ENCODE measurements around the gene NANOS3.

NANOS3 gene

DNA sequence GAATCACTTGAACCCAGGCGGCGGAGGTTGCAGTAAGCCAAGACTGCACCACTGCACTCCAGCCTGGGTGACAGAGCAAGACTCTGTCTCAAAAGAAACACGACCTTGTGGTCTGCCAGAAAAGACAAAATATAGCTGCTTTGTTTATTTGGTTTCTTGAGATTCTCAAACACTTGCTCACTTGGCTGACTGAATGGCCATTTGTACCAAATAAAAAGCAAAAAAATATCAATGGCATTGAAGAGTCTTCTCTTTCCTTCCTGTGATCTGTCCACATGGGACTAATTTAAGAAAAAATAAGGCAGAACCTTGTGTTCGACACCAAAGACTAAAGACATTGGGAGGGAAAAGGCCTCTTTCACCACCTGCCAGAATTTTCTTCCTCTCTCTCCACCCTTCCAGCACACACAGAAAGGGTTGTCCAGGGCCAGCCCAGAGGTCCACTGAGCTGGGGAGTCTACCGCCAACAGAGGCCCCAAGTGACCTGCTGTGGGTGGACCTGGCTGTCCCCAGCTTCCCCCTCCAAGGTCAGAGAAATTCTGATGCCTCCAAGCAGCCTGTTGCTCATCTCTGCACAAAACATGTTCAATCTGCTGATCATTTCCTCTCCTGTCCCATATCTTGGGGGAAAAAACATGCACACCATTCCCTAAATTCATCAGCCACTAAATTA is 23.1 kb downstream of the NANOS3 start:
- Histone ChIP-seq H3K4me2 (ENCODE audit: low read length) (no peak overlapping the region), H3K4me1 (ENCODE audit: insufficient read depth, low read length, severe bottlenecking) (no peaks in the 10 kb centered on the region), H3K9me3 (ENCODE audit: low read length) (no peaks in the 10 kb centered on the region), H3K4me3 (ENCODE audit: low read depth, low read length, poor library complexity, severe bottlenecking) (no peak overlapping the region), H3K27ac (ENCODE audit: low read depth, low read length, poor library complexity, severe bottlenecking) (no peak overlapping the region), H3K36me3 (ENCODE audit: insufficient read depth, low read length) (no peaks in the 10 kb centered on the region), H4K20me1 (ENCODE audit: insufficient read depth, low read length) (no peaks in the 10 kb centered on the region), H3K27me3 (ENCODE audit: insufficient read depth, low read length) (no peaks in the 10 kb centered on the region), H3K9ac (ENCODE audit: low read length) (no peak overlapping the region), H2AFZ (ENCODE audit: low read length) (no peak overlapping the region), H3K9me2 (ENCODE audit: low read depth, low read length) (no peaks in the 10 kb centered on the region), H3K79me2 (ENCODE audit: insufficient read depth, low read length) (no peaks in the 10 kb centered on the region), H3F3A (ENCODE audit: insufficient read depth, low read length) (no peaks in the 10 kb centered on the region)
- TF ChIP-seq EZH2 (IDR thresholded peaks at IDR 0.05; ENCODE audit: borderline replicate concordance, low read length), result no peak
- TF ChIP-seq, protein P1, sequence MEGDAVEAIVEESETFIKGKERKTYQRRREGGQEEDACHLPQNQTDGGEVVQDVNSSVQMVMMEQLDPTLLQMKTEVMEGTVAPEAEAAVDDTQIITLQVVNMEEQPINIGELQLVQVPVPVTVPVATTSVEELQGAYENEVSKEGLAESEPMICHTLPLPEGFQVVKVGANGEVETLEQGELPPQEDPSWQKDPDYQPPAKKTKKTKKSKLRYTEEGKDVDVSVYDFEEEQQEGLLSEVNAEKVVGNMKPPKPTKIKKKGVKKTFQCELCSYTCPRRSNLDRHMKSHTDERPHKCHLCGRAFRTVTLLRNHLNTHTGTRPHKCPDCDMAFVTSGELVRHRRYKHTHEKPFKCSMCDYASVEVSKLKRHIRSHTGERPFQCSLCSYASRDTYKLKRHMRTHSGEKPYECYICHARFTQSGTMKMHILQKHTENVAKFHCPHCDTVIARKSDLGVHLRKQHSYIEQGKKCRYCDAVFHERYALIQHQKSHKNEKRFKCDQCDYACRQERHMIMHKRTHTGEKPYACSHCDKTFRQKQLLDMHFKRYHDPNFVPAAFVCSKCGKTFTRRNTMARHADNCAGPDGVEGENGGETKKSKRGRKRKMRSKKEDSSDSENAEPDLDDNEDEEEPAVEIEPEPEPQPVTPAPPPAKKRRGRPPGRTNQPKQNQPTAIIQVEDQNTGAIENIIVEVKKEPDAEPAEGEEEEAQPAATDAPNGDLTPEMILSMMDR (IDR thresholded peaks at IDR 0.05; ENCODE audit: low read length), result no peak

DNA sequence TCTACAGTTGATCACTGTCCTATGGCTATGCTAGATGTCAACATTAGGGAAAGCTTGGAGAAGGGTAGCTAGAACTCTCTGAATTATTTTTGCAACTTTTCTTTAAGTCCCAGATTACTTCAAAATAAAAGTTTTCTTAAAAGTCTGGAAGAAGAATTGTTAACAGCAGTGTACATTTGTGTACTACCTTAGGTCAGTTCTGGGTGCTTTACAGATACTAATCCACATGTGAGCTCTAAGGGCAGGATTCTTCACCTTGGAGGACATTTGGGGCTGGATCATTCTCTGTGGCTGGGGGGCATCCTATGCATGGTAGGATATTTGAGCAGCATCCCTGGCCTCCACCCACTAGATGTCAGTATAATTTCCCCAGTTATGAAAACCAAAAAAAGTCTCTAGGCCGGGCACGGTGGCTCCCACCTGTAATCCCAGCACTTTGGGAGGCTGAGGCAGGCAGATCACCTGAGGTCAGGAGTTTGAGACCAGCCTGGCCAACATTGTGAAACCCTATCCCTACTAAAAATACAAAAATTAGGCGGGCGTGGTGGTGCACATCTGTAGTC is 26.1 kb downstream of the NANOS3 start:
- Histone ChIP-seq H3K9ac (ENCODE audit: low read length) (no peak overlapping the region), H4K20me1 (ENCODE audit: insufficient read depth, low read length) (no peaks in the 10 kb centered on the region), H3K36me3 (ENCODE audit: insufficient read depth, low read length) (no peaks in the 10 kb centered on the region), H3K9me3 (ENCODE audit: low read length) (no peaks in the 10 kb centered on the region), H3K27ac (ENCODE audit: low read depth, low read length, poor library complexity, severe bottlenecking) (no peak overlapping the region), H2AFZ (ENCODE audit: low read length) (peak overlapping the region; percentile 97; the same call in 1 of the 2 replicates), H3K4me2 (ENCODE audit: low read length) (no peak overlapping the region), H3K4me1 (ENCODE audit: insufficient read depth, low read length, severe bottlenecking) (peaks cover 12% of the 10 kb centered on the region), H3K79me2 (ENCODE audit: insufficient read depth, low read length) (no peaks in the 10 kb centered on the region), H3K9me2 (ENCODE audit: low read depth, low read length) (no peaks in the 10 kb centered on the region), H3F3A (ENCODE audit: insufficient read depth, low read length) (no peaks in the 10 kb centered on the region), H3K27me3 (ENCODE audit: insufficient read depth, low read length) (no peaks in the 10 kb centered on the region), H3K4me3 (ENCODE audit: low read depth, low read length, poor library complexity, severe bottlenecking) (no peak overlapping the region)
- TF ChIP-seq, protein P1 (IDR thresholded peaks at IDR 0.05; ENCODE audit: low read length), result peak; percentile 64
- no peak for TF ChIP-seq EZH2 (IDR thresholded peaks at IDR 0.05; ENCODE audit: borderline replicate concordance, low read length)

DNA sequence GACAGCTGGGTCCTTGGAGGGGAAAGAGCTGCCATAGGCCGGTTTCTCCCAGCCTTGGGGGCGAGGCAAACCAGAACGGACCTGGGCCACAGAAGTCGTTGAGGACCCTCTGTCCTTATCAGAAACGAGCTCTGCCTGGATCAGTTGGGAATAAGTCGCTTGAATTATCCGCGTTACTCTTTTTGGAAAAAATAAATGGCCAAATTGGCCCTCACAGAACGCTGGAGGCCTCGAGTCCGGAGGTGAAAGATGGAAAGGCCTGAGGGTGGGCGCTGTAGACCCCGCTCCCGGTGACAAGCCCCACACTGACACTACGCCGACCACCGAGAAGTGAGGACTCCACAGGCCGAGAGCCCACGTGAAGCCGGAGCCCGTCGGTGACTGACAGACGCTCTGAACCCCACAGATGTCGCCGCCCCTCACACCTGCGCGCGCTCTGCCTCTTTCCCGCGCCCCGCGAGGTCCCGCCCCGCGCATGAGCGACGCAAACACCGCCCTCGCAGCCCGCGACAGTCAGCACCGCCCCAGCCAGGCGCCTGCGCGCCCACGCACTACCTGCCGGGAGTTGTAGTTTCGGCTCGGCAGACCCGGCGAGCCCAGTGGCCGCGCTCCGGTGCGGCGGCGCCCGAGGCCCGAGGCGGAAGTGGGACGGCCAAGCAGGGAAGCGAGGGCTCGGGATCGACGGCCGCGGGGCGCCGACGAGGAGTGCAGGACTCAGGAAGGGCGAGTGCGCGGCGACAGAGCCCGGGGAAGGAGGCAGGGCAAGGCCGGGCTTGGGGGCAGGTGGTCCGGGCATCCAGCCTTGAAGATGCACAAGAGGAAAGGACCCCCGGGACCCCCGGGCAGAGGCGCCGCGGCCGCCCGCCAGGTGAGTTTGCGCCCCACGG is 28.9 kb downstream of the NANOS3 start, which contains the start of the genes BRME1 and CC2D1A:
Gene BRME1, minus strand, starts transcription at position 484 of the 887 bp plus-strand sequence. CDS start 1,225 bp downstream, outside the sequence.
Gene CC2D1A, plus strand, starts transcription at position 568 of the 887 bp plus-strand sequence. Its CDS starts 241 bp downstream, at position 809.
- H3F3A ChIP-seq (ENCODE audit: insufficient read depth, low read length), result no peaks in the 10 kb centered on the region
- H2AFZ ChIP-seq (ENCODE audit: low read length), result no peak within 1 kb of the TSS
- H3K27me3 ChIP-seq (ENCODE audit: insufficient read depth, low read length), result no peaks in the 10 kb centered on the region
- peaks cover 12% of the 10 kb centered on the region for H3K4me1 ChIP-seq (ENCODE audit: insufficient read depth, low read length, severe bottlenecking)
- no peaks in the 10 kb centered on the region for H4K20me1 ChIP-seq (ENCODE audit: insufficient read depth, low read length)
- peaks cover 11% of the 10 kb centered on the region for H3K36me3 ChIP-seq (ENCODE audit: insufficient read depth, low read length)
- no peak within 1 kb of the TSS for H3K27ac ChIP-seq (ENCODE audit: low read depth, low read length, poor library complexity, severe bottlenecking)
- H3K9ac ChIP-seq (ENCODE audit: low read length), result peak within 1 kb of the TSS; percentile 76
- no peaks in the 10 kb centered on the region for H3K9me2 ChIP-seq (ENCODE audit: low read depth, low read length)
- H3K9me3 ChIP-seq (ENCODE audit: low read length), result no peaks in the 10 kb centered on the region
- peak within 1 kb of the TSS; percentile 85 for H3K4me2 ChIP-seq (ENCODE audit: low read length)
- H3K4me3 ChIP-seq (ENCODE audit: low read depth, low read length, poor library complexity, severe bottlenecking), result peak within 1 kb of the TSS; percentile 73
- no peak for TF ChIP-seq EZH2 (IDR thresholded peaks at IDR 0.05; ENCODE audit: borderline replicate concordance, low read length)
- TF ChIP-seq, protein P1 (IDR thresholded peaks at IDR 0.05; ENCODE audit: low read length), result no peak
- no peaks in the 10 kb centered on the region for H3K79me2 ChIP-seq (ENCODE audit: insufficient read depth, low read length)
